Left ventricle myocardium inferior (tissue), 1 donor: ENCODE data around the gene VAV3. TPM values are rescaled to one million over a fixed set of nuclear protein-coding genes. Genes with fewer than 3 reads are reported as not detected.
A peak's percentile ranks its signal among the peaks of the same experiment; 100 is the strongest.

Source experiments
- DNase-seq: peaks from one replicate; pipeline ENCODE4 v3.0.0-alpha.2; 2020
- H3K27ac ChIP-seq: fragments of 200-600 bp; replicated peaks from 2 replicates; pipeline ENCODE4 v1.8.0; 2021
- H3K27me3 ChIP-seq: fragments of 200-600 bp; 2 replicates; pipeline ENCODE4 v1.8.0; 2021; ENCODE audit warnings: low read depth
- H3K36me3 ChIP-seq: fragments of 200-600 bp; 2 replicates; pipeline ENCODE4 v1.8.0; 2021
- H3K4me1 ChIP-seq: fragments of 200-600 bp; 2 replicates; pipeline ENCODE4 v1.8.0; 2021
- H3K4me3 ChIP-seq: fragments of 200-600 bp; 2 replicates; pipeline ENCODE4 v1.8.0; 2021; ENCODE audit warnings: mild to moderate bottlenecking, moderate library complexity
- H3K9me3 ChIP-seq: fragments of 200-600 bp; replicated peaks from 2 replicates; pipeline ENCODE4 v1.8.0; 2021
- CTCF ChIP-seq: fragments of 200-600 bp; IDR thresholded peaks from 2 replicates; pipeline ENCODE4 v1.8.0; 2021; ENCODE audit warnings: antibody characterized with exemption, mild to moderate bottlenecking, borderline replicate concordance
- intact Hi-C: fragments of 100-400 bp; cut with micrococcal nuclease; formaldehyde crosslinking; loops from one replicate; pipeline ENCODE4 v1.11.0; 2022
- total RNA-seq: library from RNA; stranded (reverse); fragmentation: NEBNext Ultra II Directional; extraction: Animal tissue kit (Norgen Biotek cat#: 25700); gene quantifications from one replicate; pipeline ENCODE4 v1.2.1, GENCODE V29; 2021
- donor health status: DM: no; HTN: yes; CAD: no; lungs with severe emphysema.

VAV3 gene
- total RNA-seq, 1 donor from 2014 or later = 1.4 TPM

- TF ChIP-seq CTCF = no peak
- no peak overlapping the region for H3K4me3 ChIP-seq
- H3K4me1 ChIP-seq = no peaks in the 10 kb centered on the region
- no peaks in the 10 kb centered on the region for H3K9me3 ChIP-seq
- H3K27me3 ChIP-seq = no peaks in the 10 kb centered on the region
- intact Hi-C loops = no loop called here
- H3K36me3 ChIP-seq = no peaks in the 10 kb centered on the region
- no peak for DNase-seq
- H3K27ac ChIP-seq = no peak overlapping the region
Observed at GRCh38 chr1:107974090-107974489, 9.1 kb upstream of the VAV3 start.

- no peaks in the 10 kb centered on the region for H3K36me3 ChIP-seq
- H3K4me1 ChIP-seq = no peaks in the 10 kb centered on the region
- H3K27me3 ChIP-seq = no peaks in the 10 kb centered on the region
- no peaks in the 10 kb centered on the region for H3K9me3 ChIP-seq
- H3K27ac ChIP-seq = no peak overlapping the region
- DNase-seq = no peak
- H3K4me3 ChIP-seq = no peak overlapping the region
- intact Hi-C loops = no loop called here
- TF ChIP-seq CTCF = no peak
Observed at GRCh38 chr1:107972391-107973180, 7.6 kb upstream of the VAV3 start.

- peaks cover 29% of the 10 kb centered on the region for H3K4me1 ChIP-seq
- H3K36me3 ChIP-seq = no peaks in the 10 kb centered on the region
- no peak for DNase-seq
- no peaks in the 10 kb centered on the region for H3K9me3 ChIP-seq
- intact Hi-C loops = loop anchor here (10.0 kb wide), 3 partner anchors 52 to 182 kb away; no protein-coding TSS in a partner anchor
- H3K27me3 ChIP-seq = peaks cover 43% of the 10 kb centered on the region
- peak overlapping the region; percentile 73 for H3K4me3 ChIP-seq
- TF ChIP-seq CTCF = no peak
- peak overlapping the region; percentile 83 for H3K27ac ChIP-seq
Observed at GRCh38 chr1:107966550-107966949, 1.6 kb upstream of the VAV3 start.

- peaks cover 43% of the 10 kb centered on the region for H3K27me3 ChIP-seq
- H3K36me3 ChIP-seq = no peaks in the 10 kb centered on the region
- no peak for DNase-seq
- H3K4me3 ChIP-seq = peak overlapping the region; percentile 73
- TF ChIP-seq CTCF = no peak
- peak overlapping the region; percentile 83 for H3K27ac ChIP-seq
- H3K9me3 ChIP-seq = no peaks in the 10 kb centered on the region
- H3K4me1 ChIP-seq = peaks cover 29% of the 10 kb centered on the region
- intact Hi-C loops = loop anchor here (10.0 kb wide), 3 partner anchors 50 to 180 kb away; no protein-coding TSS in a partner anchor
Observed at GRCh38 chr1:107964336-107965109, 457 bp downstream of the VAV3 start.

GRCh38 chr1:107963601-107964335 is 1.2 kb downstream of the VAV3 start:
- TF ChIP-seq CTCF = no peak
- peak; percentile 17 for DNase-seq
- Histone ChIP-seq H3K36me3 (no peaks in the 10 kb centered on the region), H3K27me3 (peaks cover 43% of the 10 kb centered on the region), H3K27ac (peak overlapping the region; percentile 83), H3K4me1 (peaks cover 29% of the 10 kb centered on the region), H3K9me3 (no peaks in the 10 kb centered on the region), H3K4me3 (peak overlapping the region; percentile 73)
- intact Hi-C loops = loop anchor here (10.0 kb wide), 3 partner anchors 49 to 179 kb away; no protein-coding TSS in a partner anchor
